PC-9 (cell line): ENCODE results near the gene CCDC78. TPM values are rescaled to one million over a fixed set of nuclear protein-coding genes. Genes with fewer than 3 reads are reported as not detected.

Experiments
- BruUV-seq: library from RNA; stranded (reverse); fragments of 400-500 nt; replicated peaks from 2 replicates; lab custom pipeline; 2021; lab: Mats Ljungman, UMichigan
- CTCF ChIA-PET: fragments of 300-600 bp; sonication (Branson Sonifier 250); formaldehyde crosslinking; loops from one replicate; lab custom pipeline; 2022; ENCODE audit warnings: antibody characterized with exemption; lab: Charles Lee
- POLR2A ChIA-PET: fragments of 300-600 bp; sonication (Branson Sonifier 250); formaldehyde crosslinking; loops from one replicate; lab custom pipeline; 2022; ENCODE audit warnings: antibody characterized with exemption; ENCODE audit not compliant: unreplicated experiment; lab: Charles Lee
- DNase-seq, 2 experiments: peaks; one replicate each; pipeline versions ENCODE4 v3.0.0 to v3.0.0-alpha.2; 2015 to 2022; ENCODE audit warnings: mixed read lengths in 1 of 2
- H2AFZ ChIP-seq: fragments of 200-600 bp; sonication (generic); 2 replicates; pipeline ENCODE4 v1.8.1; 2017; ENCODE audit warnings: antibody characterized with exemption
- H3F3A ChIP-seq: fragments of 200-600 bp; sonication (generic); 2 replicates; pipeline ENCODE4 v1.8.1; 2017; ENCODE audit warnings: antibody characterized with exemption, mild to moderate bottlenecking, low read depth; ENCODE audit not compliant: insufficient read depth
- H3K27ac ChIP-seq: fragments of 200-600 bp; sonication (generic); 2 replicates; pipeline ENCODE4 v1.6.1; 2016; ENCODE audit warnings: mixed run types
- H3K27me3 ChIP-seq: fragments of 200-600 bp; sonication (generic); 2 replicates; pipeline ENCODE4 v1.6.1; 2016; ENCODE audit warnings: low read depth, mixed run types; ENCODE audit not compliant: insufficient read depth
- H3K36me3 ChIP-seq: fragments of 200-600 bp; sonication (generic); 2 replicates; pipeline ENCODE4 v1.6.1; 2016; ENCODE audit warnings: low read depth, mixed run types
- H3K4me1 ChIP-seq: fragments of 200-600 bp; sonication (generic); replicated peaks from 2 replicates; pipeline ENCODE4 v1.6.1; 2016; ENCODE audit warnings: mixed run types; ENCODE audit not compliant: insufficient read depth
- H3K4me2 ChIP-seq: fragments of 200-600 bp; sonication (generic); 2 replicates; pipeline ENCODE4 v1.6.1; 2017; ENCODE audit warnings: mixed run types
- H3K4me3 ChIP-seq: fragments of 200-600 bp; sonication (generic); 2 replicates; pipeline ENCODE4 v1.6.1; 2016; ENCODE audit warnings: mixed run types
- H3K79me2 ChIP-seq: fragments of 200-600 bp; sonication (generic); 2 replicates; pipeline ENCODE4 v1.6.1; 2017; ENCODE audit warnings: low read depth, mixed run types
- H3K9me2 ChIP-seq: fragments of 200-600 bp; sonication (generic); 2 replicates; pipeline ENCODE4 v1.8.1; 2017; ENCODE audit warnings: mild to moderate bottlenecking; ENCODE audit not compliant: insufficient read depth
- H3K9me3 ChIP-seq: fragments of 200-600 bp; sonication (generic); 2 replicates; pipeline ENCODE4 v1.8.1; 2016; ENCODE audit warnings: low read depth; ENCODE audit not compliant: insufficient read depth
- H4K20me1 ChIP-seq: fragments of 200-600 bp; sonication (generic); 2 replicates; pipeline ENCODE4 v1.8.1; 2017; ENCODE audit not compliant: insufficient read depth
- CTCF ChIP-seq: fragments of 200-600 bp; sonication (generic); conservative IDR thresholded peaks from 2 replicates; pipeline ENCODE4 v1.6.1; 2017; ENCODE audit warnings: mixed run types, antibody characterized with exemption, mild to moderate bottlenecking, moderate library complexity
- EZH2 ChIP-seq: fragments of 200-600 bp; sonication (generic); IDR thresholded peaks from 2 replicates; pipeline ENCODE4 v1.8.0; 2017; ENCODE audit warnings: antibody characterized with exemption, low read depth
- intact Hi-C: fragments of 100-400 bp; cut with micrococcal nuclease; formaldehyde crosslinking; loops from one replicate; pipeline ENCODE4 v1.10.0; 2022; ENCODE audit not compliant: unreplicated experiment
- total RNA-seq: library from RNA; stranded (reverse); gene quantifications from 2 replicates; pipeline ENCODE4 v1.2.3, GENCODE V29; 2021

CCDC78 gene
- total RNA-seq, 1 experiment from 2014 or later = 4.2 TPM

GRCh38 chr16:729768-730665 is 3.8 kb upstream of the CCDC78 start:
- ChIA-PET CTCF (no interaction called here), POLR2A (no interaction called here)
- no peaks in the 10 kb centered on the region for H3K27me3 ChIP-seq
- peak in 1 of 2 experiments; percentile 19 for DNase-seq
- no peaks in the 10 kb centered on the region for H3K9me3 ChIP-seq
- no peaks in the 10 kb centered on the region for H3K9me2 ChIP-seq
- H3F3A ChIP-seq = peaks cover 24% of the 10 kb centered on the region
- H3K4me3 ChIP-seq = no peak overlapping the region
- intact Hi-C loops = no loop called here
- no TSS peak for BruUV-seq
- peaks cover 4% of the 10 kb centered on the region; the same call in 1 of the 2 replicates for H4K20me1 ChIP-seq
- H3K36me3 ChIP-seq = no peaks in the 10 kb centered on the region
- no peak overlapping the region for H2AFZ ChIP-seq
- no peak overlapping the region for H3K27ac ChIP-seq
- H3K79me2 ChIP-seq = no peaks in the 10 kb centered on the region
- no peak overlapping the region for H3K4me2 ChIP-seq
- no peak for TF ChIP-seq EZH2
- no peak for TF ChIP-seq CTCF
- no peaks in the 10 kb centered on the region for H3K4me1 ChIP-seq

- peak in 1 of 2 experiments; percentile 29 for DNase-seq
- Histone ChIP-seq H2AFZ (no peak overlapping the region), H3K36me3 (no peaks in the 10 kb centered on the region), H3K9me3 (no peaks in the 10 kb centered on the region), H3K4me2 (peak overlapping the region; percentile 99), H4K20me1 (peaks cover 4% of the 10 kb centered on the region; the same call in 1 of the 2 replicates), H3K4me3 (no peak overlapping the region; the same call in 1 of the 2 replicates), H3K27me3 (no peaks in the 10 kb centered on the region), H3K4me1 (no peaks in the 10 kb centered on the region), H3K79me2 (no peaks in the 10 kb centered on the region), H3K9me2 (no peaks in the 10 kb centered on the region), H3K27ac (no peak overlapping the region), H3F3A (peaks cover 25% of the 10 kb centered on the region)
- POLR2A ChIA-PET = no interaction called here
- TF ChIP-seq CTCF = no peak
- CTCF ChIA-PET = no interaction called here
- intact Hi-C loops = loop anchor here (1.0 kb wide), 1 partner anchor 11 kb away; the partner anchor contains the start of gene CIAO3
- no TSS peak for BruUV-seq
Observed at GRCh38 chr16:728890-729744, 2.9 kb upstream of the CCDC78 start.
